Neural cell (in vitro differentiated cells): Measurements from ENCODE around the gene GART. TPM values are rescaled to one million over a fixed set of nuclear protein-coding genes. Genes with fewer than 3 reads are reported as not detected.

Experiments
- H2AFZ ChIP-seq: fragments of 200-600, 300-800 bp; sonication (generic), shearing (Covaris generic); 2 replicates; pipeline ENCODE4 v1.6.0; 2014; ENCODE audit warnings: low read depth, mild to moderate bottlenecking, antibody characterized with exemption, low read length, moderate library complexity
- H3F3A ChIP-seq: fragments of 200-600 bp; shearing (Covaris generic); 2 replicates; pipeline ENCODE4 v1.6.1; 2016; ENCODE audit warnings: mild to moderate bottlenecking, moderate library complexity, mixed read lengths, antibody characterized with exemption, low read length; ENCODE audit not compliant: insufficient read depth, poor library complexity, severe bottlenecking
- H3K27ac ChIP-seq: fragments of 200-600, 300-800 bp; sonication (generic), shearing (Covaris generic); 2 replicates; pipeline ENCODE4 v1.5.1; 2014; ENCODE audit warnings: mild to moderate bottlenecking, low read length, moderate library complexity
- H3K27me3 ChIP-seq: fragments of 300-800, 200-600 bp; sonication (generic), shearing (Covaris generic); 2 replicates; pipeline ENCODE4 v1.6.0; 2014; ENCODE audit warnings: mild to moderate bottlenecking, low read depth, low read length, moderate library complexity; ENCODE audit not compliant: insufficient read depth
- H3K36me3 ChIP-seq: fragments of 300-800, 200-600 bp; sonication (generic), shearing (Covaris generic); 2 replicates; pipeline ENCODE4 v1.5.1; 2014; ENCODE audit warnings: mild to moderate bottlenecking, antibody characterized with exemption, low read length, moderate library complexity; ENCODE audit not compliant: insufficient read depth
- H3K4me2 ChIP-seq: fragments of 300-800, 200-600 bp; sonication (generic), shearing (Covaris generic); 2 replicates; pipeline ENCODE4 v1.6.0; 2014; ENCODE audit warnings: mild to moderate bottlenecking, low read length
- H3K4me3 ChIP-seq: fragments of 300-800, 200-600 bp; sonication (generic), shearing (Covaris generic); 2 replicates; pipeline ENCODE4 v1.5.1; 2014; ENCODE audit warnings: mild to moderate bottlenecking, low read length, moderate library complexity
- H3K79me2 ChIP-seq: fragments of 200-600 bp; shearing (Covaris generic); replicated peaks from 2 replicates; pipeline ENCODE4 v1.6.0; 2014; ENCODE audit warnings: mild to moderate bottlenecking, low read length, moderate library complexity; ENCODE audit not compliant: insufficient read depth
- H3K9ac ChIP-seq: fragments of 300-800, 200-600 bp; sonication (generic), shearing (Covaris generic); 2 replicates; pipeline ENCODE4 v1.6.1; 2016; ENCODE audit warnings: mild to moderate bottlenecking, low read length, mixed read lengths
- H3K9me2 ChIP-seq: fragments of 200-600 bp; shearing (Covaris generic); 2 replicates; pipeline ENCODE4 v1.6.1; 2016; ENCODE audit warnings: mild to moderate bottlenecking, low read length, mixed read lengths; ENCODE audit not compliant: insufficient read depth
- H3K9me3 ChIP-seq: fragments of 200-600, 300-800 bp; sonication (generic), shearing (Covaris generic); 2 replicates; pipeline ENCODE4 v1.6.1; 2016; ENCODE audit warnings: mild to moderate bottlenecking, mixed run types, low read length, moderate library complexity, mixed read lengths
- H4K20me1 ChIP-seq: fragments of 200-600 bp; shearing (Covaris generic); 2 replicates; pipeline ENCODE4 v1.6.1; 2016; ENCODE audit warnings: mild to moderate bottlenecking, mixed run types; ENCODE audit not compliant: insufficient read depth
- CTCF ChIP-seq: fragments of 450-650 bp; IDR thresholded peaks from 2 replicates; pipeline ENCODE4 v1.5.1; 2014; ENCODE audit warnings: antibody characterized with exemption, mild to moderate bottlenecking, moderate library complexity; ENCODE audit not compliant: poor library complexity, severe bottlenecking
- EP300 ChIP-seq: fragments of 450-650 bp; conservative IDR thresholded peaks from 2 replicates; pipeline ENCODE4 v1.6.1; 2014; ENCODE audit warnings: antibody characterized with exemption, mild to moderate bottlenecking, moderate library complexity; ENCODE audit not compliant: poor library complexity, severe bottlenecking
- EZH2 ChIP-seq: fragments of 200-600, 300-800 bp; shearing (Covaris generic), sonication (generic); IDR thresholded peaks from 2 replicates; pipeline ENCODE4 v1.6.1; 2014; ENCODE audit warnings: antibody characterized with exemption, low read length, borderline replicate concordance, mild to moderate bottlenecking; ENCODE audit not compliant: insufficient read depth, poor library complexity, severe bottlenecking
- MXI1 ChIP-seq: fragments of 450-650 bp; conservative IDR thresholded peaks from 2 replicates; pipeline ENCODE4 v1.6.1; 2014; ENCODE audit warnings: antibody characterized with exemption, mild to moderate bottlenecking; ENCODE audit not compliant: poor library complexity, severe bottlenecking
- POLR2AphosphoS5 ChIP-seq: IDR thresholded peaks from 2 replicates; pipeline ENCODE4 v1.6.1; 2012
- RAD21 ChIP-seq: fragments of 450-650 bp; conservative IDR thresholded peaks from 2 replicates; pipeline ENCODE4 v1.6.1; 2014; ENCODE audit warnings: antibody characterized with exemption, mild to moderate bottlenecking, moderate library complexity
- REST ChIP-seq: IDR thresholded peaks from 2 replicates; pipeline ENCODE4 v1.6.1; 2012; ENCODE audit warnings: borderline replicate concordance
- SMC3 ChIP-seq: fragments of 450-650 bp; conservative IDR thresholded peaks from 2 replicates; pipeline ENCODE4 v1.6.1; 2014; ENCODE audit warnings: antibody characterized with exemption, mild to moderate bottlenecking, moderate library complexity; ENCODE audit not compliant: poor library complexity
- TAF1 ChIP-seq: IDR thresholded peaks from 2 replicates; pipeline ENCODE4 v1.6.1; 2012; ENCODE audit warnings: low read depth
- polyA plus RNA-seq: library from polyadenylated mRNA; depleted of rRNA; stranded (reverse); fragments of >200 nt; gene quantifications from 2 replicates; pipeline ENCODE4 v1.2.3, GENCODE V29; 2014

The GART gene
- polyA plus RNA-seq, 1 donor from 2014 or later, result 87.5 TPM

GRCh38 chr21:33550772-33551660 is 9.1 kb upstream of the GART start:
- Histone ChIP-seq H4K20me1 (peaks cover 3% of the 10 kb centered on the region), H3F3A (no peaks in the 10 kb centered on the region), H3K27ac (no peak overlapping the region), H3K4me3 (no peak overlapping the region), H3K36me3 (peaks cover 36% of the 10 kb centered on the region), H2AFZ (no peak overlapping the region), H3K9me3 (no peaks in the 10 kb centered on the region), H3K9ac (no peak overlapping the region), H3K27me3 (no peaks in the 10 kb centered on the region), H3K79me2 (peaks cover 82% of the 10 kb centered on the region), H3K4me2 (no peak overlapping the region), H3K9me2 (no peaks in the 10 kb centered on the region)
- TF ChIP-seq SMC3, result no peak
- no peak for TF ChIP-seq CTCF
- no peak for TF ChIP-seq REST
- TF ChIP-seq POLR2AphosphoS5, result no peak
- TF ChIP-seq EP300, result no peak
- TF ChIP-seq MXI1, result no peak
- TF ChIP-seq TAF1, result no peak
- TF ChIP-seq EZH2, result no peak
- no peak for TF ChIP-seq RAD21

DNA sequence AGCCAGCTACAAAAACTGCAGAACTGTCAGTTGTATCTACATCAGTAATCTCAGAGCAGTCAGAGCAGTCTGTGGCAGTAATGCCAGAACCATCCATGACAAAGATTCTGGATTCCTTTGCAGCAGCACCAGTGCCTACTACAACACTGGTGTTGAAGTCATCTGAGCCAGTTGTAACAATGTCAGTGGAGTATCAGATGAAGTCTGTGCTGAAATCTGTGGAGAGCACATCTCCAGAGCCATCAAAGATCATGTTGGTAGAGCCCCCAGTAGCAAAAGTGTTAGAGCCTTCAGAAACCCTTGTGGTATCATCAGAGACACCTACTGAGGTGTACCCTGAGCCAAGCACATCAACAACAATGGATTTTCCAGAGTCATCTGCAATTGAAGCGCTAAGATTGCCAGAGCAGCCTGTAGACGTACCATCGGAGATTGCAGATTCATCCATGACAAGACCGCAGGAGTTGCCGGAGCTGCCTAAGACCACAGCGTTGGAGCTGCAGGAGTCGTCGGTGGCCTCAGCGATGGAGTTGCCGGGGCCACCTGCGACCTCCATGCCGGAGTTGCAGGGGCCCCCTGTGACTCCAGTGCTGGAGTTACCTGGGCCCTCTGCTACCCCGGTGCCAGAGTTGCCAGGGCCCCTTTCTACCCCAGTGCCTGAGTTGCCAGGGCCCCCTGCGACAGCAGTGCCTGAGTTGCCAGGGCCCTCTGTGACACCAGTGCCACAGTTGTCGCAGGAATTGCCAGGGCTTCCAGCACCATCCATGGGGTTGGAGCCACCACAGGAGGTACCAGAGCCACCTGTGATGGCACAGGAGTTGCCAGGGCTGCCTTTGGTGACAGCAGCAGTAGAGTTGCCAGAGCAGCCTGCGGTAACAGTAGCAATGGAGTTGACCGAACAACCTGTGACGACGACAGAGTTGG is 8.2 kb upstream of the GART start:
- no peaks in the 10 kb centered on the region for H3K9me2 ChIP-seq
- H3K4me3 ChIP-seq, result no peak overlapping the region
- peaks cover 6% of the 10 kb centered on the region for H4K20me1 ChIP-seq
- peaks cover 82% of the 10 kb centered on the region for H3K79me2 ChIP-seq
- H3K36me3 ChIP-seq, result peaks cover 36% of the 10 kb centered on the region
- H3F3A ChIP-seq, result no peaks in the 10 kb centered on the region
- H3K9me3 ChIP-seq, result no peaks in the 10 kb centered on the region
- TF ChIP-seq POLR2AphosphoS5 (no peak), REST (no peak), EZH2 (no peak), MXI1 (no peak), CTCF (no peak), TAF1 (no peak), EP300 (no peak), SMC3 (no peak), RAD21 (no peak)
- no peak overlapping the region for H3K27ac ChIP-seq
- no peak overlapping the region for H3K9ac ChIP-seq
- H2AFZ ChIP-seq, result no peak overlapping the region
- H3K27me3 ChIP-seq, result no peaks in the 10 kb centered on the region
- H3K4me2 ChIP-seq, result no peak overlapping the region
